IMR-90 (cell line): ENCODE measurements around the gene COL19A1. TPM values are rescaled to one million over a fixed set of nuclear protein-coding genes. Genes with fewer than 3 reads are reported as not detected.

Experiments
- ATAC-seq: fragments of 200-7000 bp; cut with Tn5 transposase; 2 replicates; pipeline ENCODE4 v1.9.1; 2020; ENCODE audit warnings: low read depth, mild to moderate bottlenecking, moderate library complexity
- BruUV-seq: library from RNA; stranded (reverse); fragments of 400-500 nt; replicated peaks from 2 replicates; lab custom pipeline; 2021; lab: Mats Ljungman, UMichigan
- CTCF ChIA-PET: fragments of 300-600 bp; formaldehyde crosslinking; extraction: SDS; loops from one replicate; lab custom pipeline; 2021; ENCODE audit warnings: antibody characterized with exemption; lab: Yijun Ruan, JAX
- POLR2A ChIA-PET: fragments of 300-600 bp; sonication (Branson Sonifier 250); formaldehyde crosslinking; loops from one replicate; lab custom pipeline; 2022; ENCODE audit warnings: antibody characterized with exemption; ENCODE audit not compliant: unreplicated experiment; lab: Charles Lee
- DNase-seq: peaks from one replicate; pipeline ENCODE4 v3.0.0; 2013
- H2AFZ ChIP-seq: replicated peaks from 2 replicates; pipeline ENCODE3; 2013; ENCODE audit warnings: low read length, mild to moderate bottlenecking; ENCODE audit not compliant: poor library complexity
- H2AK5ac ChIP-seq: 2 replicates; pipeline ENCODE4 v1.6.1; 2013; ENCODE audit warnings: low read depth, low read length, inconsistent platforms
- H2AK9ac ChIP-seq: replicated peaks from 2 replicates; pipeline ENCODE3; 2013; ENCODE audit warnings: mild to moderate bottlenecking, low read depth, low read length, moderate library complexity; ENCODE audit not compliant: poor library complexity
- H2BK120ac ChIP-seq: 2 replicates; pipeline ENCODE4 v1.6.1; 2013; ENCODE audit warnings: low read depth, low read length, inconsistent platforms
- H2BK15ac ChIP-seq: 3 replicates; pipeline ENCODE4 v1.6.1; 2013; ENCODE audit warnings: low read depth, low read length, inconsistent platforms
- H2BK20ac ChIP-seq: 2 replicates; pipeline ENCODE4 v1.6.1; 2013; ENCODE audit warnings: low read depth, mild to moderate bottlenecking, inconsistent platforms, low read length, moderate library complexity
- H2BK5ac ChIP-seq: 2 replicates; pipeline ENCODE4 v1.6.1; 2013; ENCODE audit warnings: mild to moderate bottlenecking, low read depth, low read length, inconsistent platforms; ENCODE audit not compliant: poor library complexity, severe bottlenecking
- H3K14ac ChIP-seq: replicated peaks from 2 replicates; pipeline ENCODE4 v1.6.1; 2013; ENCODE audit warnings: low read depth, low read length, inconsistent platforms
- H3K18ac ChIP-seq: 2 replicates; pipeline ENCODE4 v1.6.1; 2013; ENCODE audit warnings: low read depth, low read length, control low read depth
- H3K23ac ChIP-seq: 2 replicates; pipeline ENCODE4 v1.6.1; 2013; ENCODE audit warnings: low read depth, low read length, inconsistent platforms
- H3K27ac ChIP-seq: 2 replicates; pipeline ENCODE4 v1.5.1; 2013; ENCODE audit warnings: mild to moderate bottlenecking, control low read depth, low read length; ENCODE audit not compliant: insufficient read depth
- H3K27me3 ChIP-seq: 2 replicates; pipeline ENCODE4 v1.6.1; 2013; ENCODE audit warnings: low read length; ENCODE audit not compliant: control insufficient read depth, insufficient read depth
- H3K36me3 ChIP-seq: 2 replicates; pipeline ENCODE4 v1.6.1; 2013; ENCODE audit warnings: low read length, mixed read lengths; ENCODE audit not compliant: control insufficient read depth, insufficient read depth
- H3K4ac ChIP-seq: 2 replicates; pipeline ENCODE4 v1.6.1; 2013; ENCODE audit warnings: low read depth, low read length, inconsistent platforms
- H3K4me1 ChIP-seq: 2 replicates; pipeline ENCODE4 v1.6.1; 2013; ENCODE audit warnings: low read length, mixed read lengths; ENCODE audit not compliant: control insufficient read depth, insufficient read depth
- H3K4me2 ChIP-seq: 2 replicates; pipeline ENCODE4 v1.6.1; 2013; ENCODE audit warnings: low read depth, mild to moderate bottlenecking, control low read depth, low read length, moderate library complexity
- H3K4me3 ChIP-seq: 2 replicates; pipeline ENCODE4 v1.5.1; 2013; ENCODE audit warnings: low read depth, mild to moderate bottlenecking, control low read depth, low read length, moderate library complexity; ENCODE audit not compliant: insufficient read depth
- H3K56ac ChIP-seq: 2 replicates; pipeline ENCODE4 v1.6.1; 2013; ENCODE audit warnings: low read length, inconsistent platforms; ENCODE audit not compliant: insufficient read depth; ENCODE audit errors: extremely low read depth
- H3K79me1 ChIP-seq, 2 experiments: 2 replicates each; pipeline ENCODE4 v1.6.1; 2013; ENCODE audit warnings: low read length in 2 of 2, inconsistent platforms in 1 of 2, low read depth in 1 of 2
- H3K9ac ChIP-seq: 2 replicates; pipeline ENCODE4 v1.6.1; 2013; ENCODE audit warnings: low read depth, low read length, control low read depth
- H3K9me1 ChIP-seq: 2 replicates; pipeline ENCODE4 v1.6.1; 2013; ENCODE audit warnings: low read length, inconsistent platforms; ENCODE audit not compliant: insufficient read depth
- H3K9me3 ChIP-seq: 2 replicates; pipeline ENCODE4 v1.6.1; 2013; ENCODE audit warnings: low read length; ENCODE audit not compliant: control insufficient read depth, insufficient read depth
- H4K20me1 ChIP-seq: 2 replicates; pipeline ENCODE4 v1.6.1; 2013; ENCODE audit warnings: low read length, inconsistent platforms; ENCODE audit not compliant: insufficient read depth
- H4K5ac ChIP-seq: 2 replicates; pipeline ENCODE4 v1.6.1; 2013; ENCODE audit warnings: mild to moderate bottlenecking, low read depth, low read length, control low read depth
- H4K8ac ChIP-seq, 2 experiments: 2 replicates each; pipeline ENCODE4 v1.6.1; 2013; ENCODE audit warnings: low read depth in 2 of 2, low read length in 2 of 2, control low read depth in 1 of 2, inconsistent platforms in 1 of 2
- H4K91ac ChIP-seq: 2 replicates; pipeline ENCODE4 v1.6.1; 2013; ENCODE audit warnings: low read depth, low read length, inconsistent platforms; ENCODE audit not compliant: insufficient read depth
- BHLHE40 ChIP-seq: fragments of 150-350 bp; IDR thresholded peaks from 2 replicates; pipeline ENCODE4 v1.6.1; 2016; ENCODE audit warnings: mild to moderate bottlenecking, low read depth, low read length
- CEBPB ChIP-seq: IDR thresholded peaks from 2 replicates; pipeline ENCODE4 v1.6.1; 2012; ENCODE audit warnings: low read depth, low read length, improper control_type of control experiment
- CTCF ChIP-seq: conservative IDR thresholded peaks from 2 replicates; pipeline ENCODE4 v1.5.1; 2012; ENCODE audit warnings: mild to moderate bottlenecking, low read depth, low read length, improper control_type of control experiment
- ELK1 ChIP-seq: fragments of 150-350 bp; IDR thresholded peaks from 2 replicates; pipeline ENCODE4 v1.6.1; 2016; ENCODE audit warnings: low read depth, mild to moderate bottlenecking, low read length, moderate library complexity, borderline replicate concordance
- MAFK ChIP-seq: IDR thresholded peaks from 2 replicates; pipeline ENCODE4 v1.6.1; 2012; ENCODE audit warnings: low read depth, low read length, improper control_type of control experiment
- MAZ ChIP-seq: IDR thresholded peaks from 2 replicates; pipeline ENCODE4 v1.6.1; 2012; ENCODE audit warnings: low read depth, mild to moderate bottlenecking, low read length, improper control_type of control experiment, moderate library complexity, borderline replicate concordance
- MXI1 ChIP-seq: IDR thresholded peaks from 2 replicates; pipeline ENCODE4 v1.6.1; 2012; ENCODE audit warnings: low read depth, mild to moderate bottlenecking, low read length, moderate library complexity, borderline replicate concordance
- RAD21 ChIP-seq: IDR thresholded peaks from 2 replicates; pipeline ENCODE4 v1.6.1; 2012; ENCODE audit warnings: low read length, improper control_type of control experiment
- RCOR1 ChIP-seq: IDR thresholded peaks from 2 replicates; pipeline ENCODE4 v1.6.1; 2012; ENCODE audit warnings: mild to moderate bottlenecking, low read length, improper control_type of control experiment; ENCODE audit not compliant: insufficient replicate concordance
- RFX5 ChIP-seq: IDR thresholded peaks from 2 replicates; pipeline ENCODE4 v1.8.0; 2012; ENCODE audit warnings: low read depth, mild to moderate bottlenecking, low read length, moderate library complexity
- USF2 ChIP-seq: fragments of 150-350 bp; IDR thresholded peaks from 2 replicates; pipeline ENCODE4 v1.6.1; 2017; ENCODE audit warnings: mild to moderate bottlenecking, antibody characterized with exemption, low read length, low read depth
- WGBS, 2 experiments: methylation state at CpG; one replicate each; pipeline versions ENCODE4 v1.1.5 to v1.1.7; 2013; ENCODE audit warnings: missing lambda C conversion rate in 2 of 2; ENCODE audit not compliant: insufficient read length in 1 of 2; ENCODE audit errors: extremely low coverage in 2 of 2; 5-methylcytosine and 5-hydroxymethylcytosine counted together
- dilution Hi-C: fragments of 300-500 bp; cut with HindIII; formaldehyde crosslinking; loops from one replicate; pipeline ENCODE4 v1.14.3; 2018; ENCODE audit warnings: low sequenced_read_pairs; ENCODE audit not compliant: unreplicated experiment
- in situ Hi-C: fragments of 300-500 bp; cut with MboI; formaldehyde crosslinking; loops from 3 replicates; pipeline ENCODE4 v1.14.3; 2019; ENCODE audit warnings: low sequenced_read_pairs, inconsistent platforms, mixed read lengths
- intact Hi-C: fragments of 100-400 bp; cut with micrococcal nuclease; formaldehyde crosslinking; loops from 2 replicates; pipeline ENCODE4 v1.10.0; 2022
- polyA plus RNA-seq, 3 experiments: library from polyadenylated mRNA; depleted of rRNA; stranded (reverse); fragments of >200 nt; gene quantifications; 2 replicates each; pipeline ENCODE4 v1.2.3, GENCODE V29; 2012; ENCODE audit warnings: low replicate concordance in 1 of 3
- total RNA-seq: library from RNA; depleted of rRNA; stranded (reverse); fragments of >200 nt; gene quantifications from 2 replicates; pipeline ENCODE4 v1.2.3, GENCODE V29; 2012

Gene COL19A1
- total and polyA plus RNA-seq, 2 of the 4 experiments (the other 2 are of a cell fraction): under 0.01 TPM; not detected in 1

- Histone ChIP-seq H3K9ac (no peak overlapping the region), H2BK5ac (no peak overlapping the region), H3K4me1 (no peaks in the 10 kb centered on the region), H3K14ac (no peak overlapping the region), H3K27ac (no peak overlapping the region), H4K20me1 (no peaks in the 10 kb centered on the region), H3K4me2 (no peak overlapping the region), H2BK15ac (no peak overlapping the region), H3K9me3 (no peaks in the 10 kb centered on the region), H2AK9ac (no peak overlapping the region), H2AFZ (no peak overlapping the region), H4K5ac (no peak overlapping the region), H3K9me1 (no peaks in the 10 kb centered on the region), H3K4me3 (no peak overlapping the region), H3K4ac (no peak overlapping the region), H4K91ac (no peak overlapping the region), H4K8ac (no peak overlapping the region), H3K27me3 (no peaks in the 10 kb centered on the region), H3K23ac (no peak overlapping the region), H3K79me1 (no peaks in the 10 kb centered on the region), H3K36me3 (no peaks in the 10 kb centered on the region), H3K18ac (no peak overlapping the region), H2AK5ac (no peak overlapping the region), H3K56ac (no peak overlapping the region), H2BK120ac (no peak overlapping the region), H2BK20ac (no peak overlapping the region)
- dilution Hi-C loops: no loop called here
- intact Hi-C loops: no loop called here
- WGBS, 2 experiments: no CpG with 5 or more reads among the region's 3 CpGs
- no peak for TF ChIP-seq CTCF
- TF ChIP-seq RCOR1: no peak
- no peak for TF ChIP-seq CEBPB
- no peak for TF ChIP-seq MXI1
- no peak for TF ChIP-seq RAD21
- no peak for TF ChIP-seq USF2
- no peak for TF ChIP-seq MAZ
- TF ChIP-seq BHLHE40: no peak
- TF ChIP-seq ELK1: no peak
- no peak for TF ChIP-seq MAFK
- no peak for TF ChIP-seq RFX5
- ATAC-seq (no peak), DNase-seq (no peak)
- BruUV-seq: no TSS peak
- CTCF ChIA-PET: no interaction called here
- in situ Hi-C loops: no loop called here
- POLR2A ChIA-PET: no interaction called here
Observed at GRCh38 chr6:70184723-70185122, 318.4 kb downstream of the COL19A1 start.
